A673 (cell line): ENCODE data around the gene ARHGAP40.

Experiments
- EZH2 ChIP-seq: fragments of 200-600 bp; sonication (generic); IDR thresholded peaks from 2 replicates; pipeline ENCODE4 v1.6.1; 2017; ENCODE audit warnings: borderline replicate concordance, low read depth, mild to moderate bottlenecking, mixed read lengths, antibody characterized with exemption, low read length; ENCODE audit not compliant: poor library complexity, severe bottlenecking
- TF ChIP-seq, protein P1 (sequence below): fragments of 300-800, 200-600 bp; sonication (generic); conservative IDR thresholded peaks from 2 replicates; pipeline ENCODE4 v1.5.1; 2017; ENCODE audit warnings: low read depth, mild to moderate bottlenecking, antibody characterized with exemption, low read length, moderate library complexity, mixed read lengths

DNA sequence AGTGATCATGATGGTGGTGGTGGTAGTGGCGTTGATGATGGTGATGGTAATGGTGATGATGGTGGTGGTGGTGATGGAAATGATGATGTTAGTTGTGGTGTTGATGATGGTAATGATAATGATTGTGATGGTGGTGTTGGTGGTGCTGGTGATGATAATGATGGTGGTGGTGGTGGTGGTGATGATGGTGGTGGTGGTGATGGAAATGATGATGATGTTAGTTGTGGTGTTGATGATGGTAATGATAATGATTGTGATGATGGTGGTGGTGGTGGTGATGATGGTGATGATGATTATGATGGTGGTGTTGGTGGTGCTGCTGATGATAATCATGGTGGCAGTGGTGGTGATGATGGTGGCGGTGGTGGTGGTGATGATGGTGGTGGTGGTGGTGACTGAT, 51.4 kb downstream of the ARHGAP40 start:
- TF ChIP-seq, protein P1, sequence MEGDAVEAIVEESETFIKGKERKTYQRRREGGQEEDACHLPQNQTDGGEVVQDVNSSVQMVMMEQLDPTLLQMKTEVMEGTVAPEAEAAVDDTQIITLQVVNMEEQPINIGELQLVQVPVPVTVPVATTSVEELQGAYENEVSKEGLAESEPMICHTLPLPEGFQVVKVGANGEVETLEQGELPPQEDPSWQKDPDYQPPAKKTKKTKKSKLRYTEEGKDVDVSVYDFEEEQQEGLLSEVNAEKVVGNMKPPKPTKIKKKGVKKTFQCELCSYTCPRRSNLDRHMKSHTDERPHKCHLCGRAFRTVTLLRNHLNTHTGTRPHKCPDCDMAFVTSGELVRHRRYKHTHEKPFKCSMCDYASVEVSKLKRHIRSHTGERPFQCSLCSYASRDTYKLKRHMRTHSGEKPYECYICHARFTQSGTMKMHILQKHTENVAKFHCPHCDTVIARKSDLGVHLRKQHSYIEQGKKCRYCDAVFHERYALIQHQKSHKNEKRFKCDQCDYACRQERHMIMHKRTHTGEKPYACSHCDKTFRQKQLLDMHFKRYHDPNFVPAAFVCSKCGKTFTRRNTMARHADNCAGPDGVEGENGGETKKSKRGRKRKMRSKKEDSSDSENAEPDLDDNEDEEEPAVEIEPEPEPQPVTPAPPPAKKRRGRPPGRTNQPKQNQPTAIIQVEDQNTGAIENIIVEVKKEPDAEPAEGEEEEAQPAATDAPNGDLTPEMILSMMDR = no peak
- no peak for TF ChIP-seq EZH2
